ENCODE data around the gene TMEM213.

TMEM213 gene

GRCh38 chr7:138797715-138798320, at the start of gene TMEM213, which contains the start of gene ATP6V0A4:
TSS of gene TMEM213 (plus strand) at chr7:138797994. CDS start at chr7:138798105, 111 bp downstream.
TSS of gene ATP6V0A4 (minus strand) at chr7:138798196. CDS start at chr7:138771247, 26,949 bp downstream.
- Histone ChIP-seq H3K4me1 (ENCODE audit: insufficient read depth, low read length, poor library complexity, severe bottlenecking) (no peaks in the 10 kb centered on the region), H4K20me1 (ENCODE audit: insufficient read depth, low read length, poor library complexity, severe bottlenecking) (no peaks in the 10 kb centered on the region), H3K9ac (ENCODE audit: low read depth, low read length, poor library complexity, severe bottlenecking) (no peak within 1 kb of the TSS), H3K9me3 (ENCODE audit: insufficient read depth, low read depth, low read length) (no peaks in the 10 kb centered on the region), H3K4me2 (ENCODE audit: low read depth, low read length, poor library complexity, severe bottlenecking) (no peak within 1 kb of the TSS), H3K79me2 (ENCODE audit: insufficient read depth, low read length) (no peaks in the 10 kb centered on the region), H3K9me2 (replicated peaks; ENCODE audit: low read depth, low read length) (no peaks in the 10 kb centered on the region), H3F3A (ENCODE audit: low read depth) (no peaks in the 10 kb centered on the region), H2AFZ (ENCODE audit: low read length) (no peak within 1 kb of the TSS), H3K36me3 (ENCODE audit: insufficient read depth, low read length) (no peaks in the 10 kb centered on the region), H3K27me3 (ENCODE audit: insufficient read depth, low read length, poor library complexity, severe bottlenecking) (no peaks in the 10 kb centered on the region), H3K4me3 (ENCODE audit: low read length, poor library complexity, severe bottlenecking) (no peak within 1 kb of the TSS)
- no peak for TF ChIP-seq EZH2phosphoT487 (IDR thresholded peaks at IDR 0.05; ENCODE audit: borderline replicate concordance)
- TF ChIP-seq, protein P1, sequence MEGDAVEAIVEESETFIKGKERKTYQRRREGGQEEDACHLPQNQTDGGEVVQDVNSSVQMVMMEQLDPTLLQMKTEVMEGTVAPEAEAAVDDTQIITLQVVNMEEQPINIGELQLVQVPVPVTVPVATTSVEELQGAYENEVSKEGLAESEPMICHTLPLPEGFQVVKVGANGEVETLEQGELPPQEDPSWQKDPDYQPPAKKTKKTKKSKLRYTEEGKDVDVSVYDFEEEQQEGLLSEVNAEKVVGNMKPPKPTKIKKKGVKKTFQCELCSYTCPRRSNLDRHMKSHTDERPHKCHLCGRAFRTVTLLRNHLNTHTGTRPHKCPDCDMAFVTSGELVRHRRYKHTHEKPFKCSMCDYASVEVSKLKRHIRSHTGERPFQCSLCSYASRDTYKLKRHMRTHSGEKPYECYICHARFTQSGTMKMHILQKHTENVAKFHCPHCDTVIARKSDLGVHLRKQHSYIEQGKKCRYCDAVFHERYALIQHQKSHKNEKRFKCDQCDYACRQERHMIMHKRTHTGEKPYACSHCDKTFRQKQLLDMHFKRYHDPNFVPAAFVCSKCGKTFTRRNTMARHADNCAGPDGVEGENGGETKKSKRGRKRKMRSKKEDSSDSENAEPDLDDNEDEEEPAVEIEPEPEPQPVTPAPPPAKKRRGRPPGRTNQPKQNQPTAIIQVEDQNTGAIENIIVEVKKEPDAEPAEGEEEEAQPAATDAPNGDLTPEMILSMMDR (conservative IDR thresholded peaks at IDR 0.05; ENCODE audit: low read length): no peak

DNA sequence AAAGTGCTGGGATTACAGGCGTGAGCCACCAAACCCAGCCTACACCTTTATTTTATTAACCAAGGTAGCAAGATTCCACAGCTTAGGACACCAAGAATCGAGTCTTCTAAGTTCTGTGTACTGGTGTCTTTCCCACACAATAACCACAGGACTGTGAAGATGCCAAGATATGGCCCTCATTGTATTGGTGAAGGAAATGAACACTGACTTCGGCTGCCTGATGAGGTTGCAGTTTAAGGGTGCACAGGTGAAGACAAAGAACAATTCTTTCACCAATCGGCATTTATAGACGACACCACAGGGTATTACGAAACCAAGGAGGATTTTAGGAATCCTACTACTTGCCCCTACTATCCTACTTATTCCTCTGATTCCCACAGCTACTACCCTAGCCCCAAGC, 49.1 kb upstream of the TMEM213 start:
- Histone ChIP-seq H3F3A (ENCODE audit: low read depth) (peaks cover 3% of the 10 kb centered on the region; the same call in 1 of the 2 replicates), H3K9me2 (replicated peaks; ENCODE audit: low read depth, low read length) (no peaks in the 10 kb centered on the region), H3K27me3 (ENCODE audit: insufficient read depth, low read length, poor library complexity, severe bottlenecking) (no peaks in the 10 kb centered on the region), H4K20me1 (ENCODE audit: insufficient read depth, low read length, poor library complexity, severe bottlenecking) (no peaks in the 10 kb centered on the region), H3K4me3 (ENCODE audit: low read length, poor library complexity, severe bottlenecking) (no peak overlapping the region), H2AFZ (ENCODE audit: low read length) (no peak overlapping the region), H3K4me1 (ENCODE audit: insufficient read depth, low read length, poor library complexity, severe bottlenecking) (peaks cover 53% of the 10 kb centered on the region), H3K9me3 (ENCODE audit: insufficient read depth, low read depth, low read length) (no peaks in the 10 kb centered on the region), H3K4me2 (ENCODE audit: low read depth, low read length, poor library complexity, severe bottlenecking) (no peak overlapping the region), H3K9ac (ENCODE audit: low read depth, low read length, poor library complexity, severe bottlenecking) (no peak overlapping the region), H3K36me3 (ENCODE audit: insufficient read depth, low read length) (no peaks in the 10 kb centered on the region), H3K79me2 (ENCODE audit: insufficient read depth, low read length) (no peaks in the 10 kb centered on the region)
- TF ChIP-seq EZH2phosphoT487 (IDR thresholded peaks at IDR 0.05; ENCODE audit: borderline replicate concordance): no peak
- TF ChIP-seq, protein P1 (conservative IDR thresholded peaks at IDR 0.05; ENCODE audit: low read length): no peak

DNA sequence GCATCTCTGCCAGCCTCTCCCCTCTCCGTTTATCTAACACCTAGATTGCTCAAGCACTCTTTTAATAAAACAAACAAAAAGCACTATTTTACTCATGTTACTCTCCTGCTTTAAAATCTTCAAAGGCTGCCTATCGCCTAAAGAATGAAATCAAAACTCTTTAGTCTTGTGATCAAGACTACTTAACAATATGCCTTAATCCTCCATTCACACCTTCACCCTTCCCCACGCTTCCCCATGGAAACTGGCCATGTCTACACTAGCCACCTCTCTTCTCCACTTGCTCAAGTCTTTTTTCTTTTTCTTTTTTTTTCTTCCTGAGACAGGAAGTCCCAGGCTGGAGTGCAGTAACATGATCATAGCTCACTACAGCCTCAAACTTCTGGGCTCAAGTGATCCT, 47.8 kb upstream of the TMEM213 start:
- Histone ChIP-seq H3K9me2 (replicated peaks; ENCODE audit: low read depth, low read length) (no peaks in the 10 kb centered on the region), H3K9ac (ENCODE audit: low read depth, low read length, poor library complexity, severe bottlenecking) (no peak overlapping the region), H3K4me2 (ENCODE audit: low read depth, low read length, poor library complexity, severe bottlenecking) (no peak overlapping the region), H3K9me3 (ENCODE audit: insufficient read depth, low read depth, low read length) (no peaks in the 10 kb centered on the region), H3K4me1 (ENCODE audit: insufficient read depth, low read length, poor library complexity, severe bottlenecking) (peaks cover 55% of the 10 kb centered on the region), H3K36me3 (ENCODE audit: insufficient read depth, low read length) (no peaks in the 10 kb centered on the region), H3F3A (ENCODE audit: low read depth) (peaks cover 3% of the 10 kb centered on the region; the same call in 1 of the 2 replicates), H2AFZ (ENCODE audit: low read length) (no peak overlapping the region), H3K27me3 (ENCODE audit: insufficient read depth, low read length, poor library complexity, severe bottlenecking) (no peaks in the 10 kb centered on the region), H3K4me3 (ENCODE audit: low read length, poor library complexity, severe bottlenecking) (no peak overlapping the region), H4K20me1 (ENCODE audit: insufficient read depth, low read length, poor library complexity, severe bottlenecking) (no peaks in the 10 kb centered on the region), H3K79me2 (ENCODE audit: insufficient read depth, low read length) (no peaks in the 10 kb centered on the region)
- no peak for TF ChIP-seq EZH2phosphoT487 (IDR thresholded peaks at IDR 0.05; ENCODE audit: borderline replicate concordance)
- TF ChIP-seq, protein P1 (conservative IDR thresholded peaks at IDR 0.05; ENCODE audit: low read length): no peak
